Measurements from ENCODE around the gene FCHSD2.

- TF ChIP-seq CTCF (IDR thresholded peaks at IDR 0.05) (no peak), POLR2AphosphoS5 (IDR thresholded peaks at IDR 0.05) (no peak), POLR2A (IDR thresholded peaks at IDR 0.05) (no peak), EP300 (IDR thresholded peaks at IDR 0.05) (no peak)
These were observed 83.0 kb downstream of the FCHSD2 start for GRCh38 chr11:73058989-73059674.

All from gastroesophageal sphincter (tissue), 3 donors.